DLD1 (cell line): ENCODE data around the gene GSTP1.
"Not testable (repeated sequence)": the region's sequence is repeated elsewhere in the genome, so short reads cannot be mapped to it uniquely, and the experiment has no call there.

Experiments used
- in situ Hi-C: cut with HindIII; loops from 2 replicates; pipeline ENCODE4 v1.10.0; 2017; ENCODE audit warnings: low sequenced_read_pairs

GSTP1 gene

GRCh38 chr11:67583247-67584204, at the start of gene GSTP1:
GSTP1 (plus strand) TSS chr11:67583812; CDS start chr11:67583844, 32 bp downstream.
- in situ Hi-C loops: no loop called here

- in situ Hi-C loops: no loop called here
Observed at GRCh38 chr11:67534070-67534679, 49.4 kb upstream of the GSTP1 start.

DNA sequence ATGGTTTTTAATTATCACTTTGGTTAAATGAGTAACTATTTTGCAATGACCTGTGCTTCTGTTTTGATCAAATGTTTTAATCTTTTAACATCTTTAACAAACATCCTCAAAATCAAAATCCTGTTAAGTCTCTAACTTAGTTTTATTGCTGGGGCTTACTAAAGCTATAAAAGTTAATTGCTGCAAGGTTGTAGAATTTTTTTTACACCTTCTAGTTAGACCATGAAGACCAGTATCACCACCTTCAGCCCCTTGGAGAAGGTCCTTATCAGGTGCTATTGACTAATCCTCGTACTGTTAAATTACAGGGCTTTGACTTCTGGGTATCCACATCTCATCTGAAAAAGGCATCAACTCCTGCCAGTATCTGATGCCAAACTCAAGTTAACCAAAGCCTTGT, 48.1 kb upstream of the GSTP1 start:
- in situ Hi-C loops: no loop called here

DNA sequence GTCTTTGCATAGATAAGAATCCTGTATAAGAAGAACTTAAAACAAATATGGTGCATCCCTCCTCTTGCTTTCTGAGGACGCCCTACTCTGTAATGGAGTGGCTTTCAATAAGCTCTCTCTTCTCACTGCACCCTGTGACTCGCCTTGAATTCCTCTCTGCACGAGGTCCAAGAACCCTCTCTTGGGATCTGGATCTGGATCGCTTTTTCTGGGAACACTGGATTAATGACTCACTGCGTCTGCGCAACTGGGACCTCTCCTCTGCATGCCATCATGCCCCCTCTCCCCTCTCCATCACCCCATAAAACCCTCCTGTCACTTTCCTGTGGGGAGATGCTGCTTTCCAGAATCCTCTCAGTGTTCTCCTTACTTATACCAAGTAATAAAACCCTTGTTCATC, 45.3 kb upstream of the GSTP1 start:
- in situ Hi-C loops: no loop called here

DNA sequence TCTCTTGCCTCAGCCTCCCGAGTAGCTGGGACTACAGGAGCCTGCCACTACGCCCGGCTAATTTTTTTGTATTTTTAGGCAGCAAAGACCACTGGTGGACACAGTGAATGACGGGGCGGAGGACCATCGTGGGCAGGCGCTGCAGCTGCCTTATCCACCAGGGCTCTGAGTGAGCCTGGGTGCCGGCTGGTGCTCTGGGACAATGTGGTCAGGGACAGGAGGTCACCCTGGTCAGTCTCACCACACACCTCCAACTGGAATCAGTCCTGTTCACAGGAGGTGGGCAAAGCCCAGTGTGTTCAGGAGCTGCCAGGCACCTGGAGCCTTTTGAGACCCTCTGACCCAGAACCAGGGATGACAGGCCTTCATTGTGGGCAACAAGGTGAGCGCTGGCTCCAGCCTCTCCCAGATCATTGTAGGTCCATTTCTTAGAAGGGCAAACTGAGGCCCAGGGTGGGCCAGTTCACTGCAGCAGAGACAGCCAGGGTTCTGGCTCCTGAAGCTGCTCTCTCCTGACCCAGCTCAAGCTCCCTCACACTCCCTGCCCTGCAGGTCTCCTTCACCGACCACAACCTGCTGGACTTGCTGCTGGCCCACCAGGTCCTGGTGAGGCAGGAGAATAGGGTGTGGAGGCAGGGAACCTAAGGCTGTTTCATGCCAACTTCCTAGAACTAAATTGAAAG, 44.6 kb upstream of the GSTP1 start:
- in situ Hi-C loops: no loop called here

DNA sequence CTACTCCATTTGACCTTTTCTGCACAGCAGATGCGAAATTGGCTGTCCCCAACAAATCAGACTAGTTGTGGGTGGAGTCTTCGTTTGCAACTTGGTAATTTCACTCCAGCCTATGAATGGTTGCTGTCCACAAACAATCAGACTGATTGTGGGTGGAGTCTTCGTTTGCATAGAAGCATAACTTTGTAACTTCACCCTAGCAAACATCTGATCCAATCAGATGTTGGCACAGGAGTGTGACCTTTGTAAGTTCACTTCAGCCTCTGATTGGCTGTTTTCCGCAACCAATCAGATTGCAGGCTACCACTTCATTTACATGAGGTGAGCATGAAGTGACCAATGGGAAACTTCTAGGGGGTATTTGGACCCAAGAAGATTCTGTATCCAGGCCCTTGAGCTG, 44.1 kb upstream of the GSTP1 start:
- in situ Hi-C loops: no loop called here

GRCh38 chr11:67541198-67541597, 42.4 kb upstream of the GSTP1 start:
- in situ Hi-C loops: no loop called here

GRCh38 chr11:67542169-67542568, 41.4 kb upstream of the GSTP1 start:
- in situ Hi-C loops: no loop called here

- in situ Hi-C loops: no loop called here
Observed at GRCh38 chr11:67542971-67543370, 40.6 kb upstream of the GSTP1 start.

DNA sequence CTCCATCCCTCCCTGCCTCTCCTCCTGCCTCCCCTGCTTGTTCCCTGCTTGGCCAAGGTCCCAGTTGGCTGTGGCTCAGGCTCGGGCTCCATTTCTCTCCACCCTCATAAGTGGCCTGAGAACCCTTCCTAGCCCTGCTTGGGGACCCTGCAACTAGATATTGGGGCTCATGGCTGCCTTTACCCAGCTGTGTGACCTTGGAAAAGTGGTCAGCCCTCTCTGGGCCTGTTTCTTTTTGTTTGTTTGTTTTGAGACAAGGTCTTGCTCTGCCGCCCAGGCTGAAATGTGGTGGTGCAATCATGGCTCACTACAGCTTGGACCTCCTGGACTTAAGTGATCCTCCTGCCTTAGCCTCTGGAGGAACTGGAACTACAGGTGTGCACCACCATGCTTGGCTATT, 40.0 kb upstream of the GSTP1 start:
- in situ Hi-C loops: no loop called here

DNA sequence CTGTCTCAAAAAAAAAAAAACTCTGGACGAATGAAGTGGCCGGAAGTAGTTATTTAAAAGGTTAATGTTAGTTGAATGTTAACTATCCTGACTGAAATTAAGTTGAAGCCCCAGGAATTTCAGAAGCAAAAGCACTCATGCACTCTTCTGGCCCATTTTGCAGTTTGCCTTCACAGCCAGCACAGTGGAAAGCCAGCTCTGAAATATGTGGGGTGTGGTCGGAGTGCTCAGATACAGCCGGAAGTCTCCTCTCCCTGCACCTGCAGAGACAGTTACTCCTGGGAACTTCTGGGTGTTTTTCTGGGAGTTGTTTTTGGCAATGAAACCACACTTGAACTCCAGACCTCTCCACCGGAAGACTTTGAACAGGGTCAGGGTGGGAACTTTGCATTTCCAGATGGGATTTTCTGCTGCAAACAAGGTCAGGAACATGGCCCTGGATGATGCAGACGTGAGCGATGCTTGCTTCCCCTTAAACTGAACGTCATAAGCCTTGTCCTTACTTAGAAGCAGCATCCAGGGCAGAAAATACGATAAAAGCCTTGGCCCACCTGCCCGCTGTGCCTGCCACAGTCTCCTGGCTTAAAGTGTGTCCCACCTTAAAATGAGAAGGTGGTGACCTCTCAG, 38.9 kb upstream of the GSTP1 start:
- in situ Hi-C loops: no loop called here

DNA sequence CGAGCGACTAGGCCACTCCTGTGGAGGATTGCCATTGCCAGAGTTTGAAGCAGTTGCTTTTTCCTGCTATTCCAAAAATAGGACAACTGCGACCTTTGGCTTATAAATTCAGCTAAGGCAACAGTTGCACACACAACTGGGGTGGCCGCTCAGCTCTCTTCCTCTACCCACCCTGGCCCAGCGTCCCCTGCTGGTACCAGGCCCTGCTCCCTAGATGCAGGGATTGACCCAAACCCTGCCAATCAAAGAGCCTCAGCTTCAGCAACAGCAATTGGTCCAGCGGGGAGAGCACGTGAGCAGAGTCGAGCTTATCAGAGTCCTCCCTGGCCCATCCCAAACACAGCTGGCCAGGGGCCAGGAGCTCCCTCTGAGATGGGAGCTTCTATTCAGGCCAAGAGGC, 38.3 kb upstream of the GSTP1 start:
- in situ Hi-C loops: no loop called here

- in situ Hi-C loops: not testable (repeated sequence)
Observed at GRCh38 chr11:67548112-67548511, 35.5 kb upstream of the GSTP1 start.

- in situ Hi-C loops: no loop called here
Observed at GRCh38 chr11:67548555-67549110, 35.0 kb upstream of the GSTP1 start.

DNA sequence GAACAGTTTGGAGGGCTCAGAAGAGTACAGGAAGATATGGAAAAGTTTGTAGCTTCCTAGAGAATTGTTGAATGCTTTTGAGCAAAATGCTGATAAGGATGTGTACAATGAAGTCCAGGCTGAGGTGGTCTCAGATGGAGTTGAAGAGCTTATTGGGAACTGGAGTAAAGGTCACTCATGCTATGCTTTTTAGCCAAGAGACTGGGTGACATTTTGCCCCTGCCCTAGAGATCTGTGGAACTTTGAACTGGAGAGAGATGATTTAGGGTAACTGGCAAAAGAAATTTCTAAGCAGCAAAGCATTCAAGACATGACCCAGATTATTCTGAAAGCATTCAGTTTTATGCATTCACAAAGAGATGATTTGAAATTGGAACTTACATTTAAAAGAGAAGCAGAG, 32.5 kb upstream of the GSTP1 start:
- in situ Hi-C loops: no loop called here

DNA sequence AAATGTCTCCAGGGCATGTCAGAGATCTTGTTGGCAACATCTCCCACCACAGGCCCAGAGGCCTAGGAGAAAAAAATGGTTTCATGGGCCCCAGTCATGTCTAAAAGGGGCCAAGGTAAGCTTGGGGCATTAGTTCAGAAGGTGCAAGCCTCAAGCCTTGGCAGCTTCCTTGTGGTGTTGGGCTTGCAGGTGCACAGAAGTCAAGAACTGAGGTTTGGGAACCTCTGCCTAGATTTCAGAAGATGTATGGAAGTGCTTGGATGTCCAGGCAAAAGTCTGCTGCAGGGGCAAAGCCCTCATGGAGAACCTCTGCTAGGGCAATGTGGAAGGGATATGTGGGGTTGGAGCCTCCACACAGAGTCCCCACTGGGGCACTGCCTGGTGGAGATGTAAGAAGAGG, 31.9 kb upstream of the GSTP1 start:
- in situ Hi-C loops: not testable (repeated sequence)

- in situ Hi-C loops: no loop called here
Observed at GRCh38 chr11:67556244-67556643, 27.4 kb upstream of the GSTP1 start.

DNA sequence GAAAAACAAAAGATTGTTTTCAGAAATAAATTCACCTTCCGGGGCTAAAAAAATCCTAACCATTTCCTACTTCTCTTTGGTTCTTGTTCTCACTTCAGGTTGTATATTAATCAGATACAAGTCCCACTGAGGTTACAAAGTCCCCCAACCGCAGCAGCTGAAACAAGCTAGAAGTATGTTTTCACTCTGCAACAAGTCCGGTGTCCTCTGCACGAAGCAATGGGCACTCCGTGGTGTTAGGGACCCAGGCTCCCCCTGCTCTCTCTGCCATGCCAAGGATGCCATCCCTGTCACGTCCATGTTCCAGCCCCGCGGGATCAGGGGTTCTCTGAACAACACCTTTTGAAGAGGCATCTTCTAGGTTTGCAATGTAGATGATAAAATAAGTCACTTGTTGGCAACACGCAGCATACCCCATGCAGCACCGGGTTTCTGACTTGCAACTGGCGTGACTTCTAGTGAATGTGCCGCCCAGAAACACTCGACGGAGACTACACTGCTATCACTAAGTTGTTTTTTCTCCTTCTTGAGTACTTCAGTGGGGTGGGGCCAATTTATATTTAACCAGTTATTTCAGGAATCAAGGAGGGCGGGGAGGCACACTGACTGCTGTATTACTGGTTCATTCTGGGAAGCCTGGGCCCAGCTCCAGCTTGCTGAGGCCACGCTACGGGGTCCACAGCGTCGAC, 25.4 kb upstream of the GSTP1 start:
- in situ Hi-C loops: no loop called here

DNA sequence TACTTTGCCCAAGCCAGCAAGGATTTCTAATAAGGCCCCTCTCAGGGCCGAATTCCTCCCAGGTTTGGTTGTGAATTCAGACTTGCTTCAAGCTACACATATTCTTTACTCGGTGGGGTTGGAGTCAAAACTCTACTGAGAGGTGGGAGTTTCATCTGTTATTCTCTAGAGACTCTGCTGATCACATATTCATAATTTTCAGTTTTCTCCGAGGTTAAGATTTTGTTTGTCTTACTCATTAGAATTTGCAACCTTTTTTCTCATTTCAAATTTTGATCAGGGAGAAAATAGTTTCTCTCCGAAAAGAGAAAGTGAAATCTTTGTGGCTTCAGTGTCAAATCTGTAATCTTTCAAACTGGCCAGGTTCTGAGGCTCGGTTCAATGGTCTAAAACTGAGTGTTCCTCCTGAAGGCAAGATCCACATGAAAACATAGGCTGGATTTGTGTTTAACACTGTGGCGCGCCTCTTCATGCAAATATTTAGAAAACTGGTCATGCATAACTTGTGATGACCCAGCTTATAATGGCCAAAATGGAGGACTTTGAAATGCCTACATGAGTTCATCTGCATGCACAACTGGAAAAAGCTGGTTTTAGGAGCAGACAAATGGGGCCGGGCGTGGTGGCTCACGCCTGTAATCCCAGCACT, 21.5 kb upstream of the GSTP1 start:
- in situ Hi-C loops: no loop called here
